Measurements from ENCODE around the gene CHP2. TPM values are rescaled to one million over a fixed set of nuclear protein-coding genes. Genes with fewer than 3 reads are reported as not detected.

Gene CHP2
- total RNA-seq, 1 experiment from 2014 or later, result 1.4 TPM

DNA sequence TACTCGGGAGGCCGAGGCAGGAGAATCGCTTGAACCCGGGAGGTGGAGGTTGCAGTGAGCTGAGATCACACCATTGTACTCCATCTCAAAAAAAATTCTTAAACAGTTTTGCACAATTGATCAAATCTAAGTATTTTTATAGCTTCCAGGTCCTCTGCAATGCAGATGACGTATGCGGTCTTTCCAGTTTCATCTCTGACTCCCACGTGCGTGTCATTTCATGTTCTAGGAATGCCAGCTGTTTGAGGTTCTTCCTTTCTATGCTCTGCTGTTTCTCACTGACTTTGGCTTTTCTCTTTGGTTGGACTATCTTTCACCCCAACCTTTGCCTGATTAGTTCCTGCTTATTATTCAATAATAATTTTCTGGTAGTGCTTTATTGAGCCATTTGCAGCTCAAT lies 16.2 kb downstream of the CHP2 start:
- H4K8ac ChIP-seq (replicated peaks; ENCODE audit: insufficient read length, low read depth, low read length), result no peak overlapping the region
- H2BK5ac ChIP-seq (ENCODE audit: insufficient read length, low read length), result no peak overlapping the region
- H3K14ac ChIP-seq (ENCODE audit: insufficient read depth, low read length), result no peak overlapping the region
- no peak overlapping the region for H3K27ac Mint-ChIP-seq
- H3K27me3 Mint-ChIP-seq (ENCODE audit: low read depth), result peaks cover 1% of the 10 kb centered on the region; the same call in 1 of the 2 replicates
- no peak for TF ChIP-seq CTCF (conservative IDR thresholded peaks at IDR 0.05)
- no peak overlapping the region for H3K23ac ChIP-seq (ENCODE audit: insufficient read length, low read depth, low read length)
- no peak overlapping the region for H3K9ac ChIP-seq (ENCODE audit: extremely low read depth, insufficient read length, low read length)
- H3K9me3 ChIP-seq (ENCODE audit: control insufficient read depth, low read depth, low read length), result no peaks in the 10 kb centered on the region
- no peak overlapping the region for H4K5ac ChIP-seq (ENCODE audit: insufficient read length, low read depth, low read length)
- H4K91ac ChIP-seq (ENCODE audit: insufficient read length, low read depth, low read length), result no peak overlapping the region
- no CpG with 5 or more reads among the region's 8 CpGs for WGBS (ENCODE audit: extremely low coverage, insufficient read length, low lambda C conversion rate)
- no peaks in the 10 kb centered on the region for H4K20me1 ChIP-seq (ENCODE audit: control insufficient read depth, insufficient read depth, insufficient read length)
- H3K36me3 Mint-ChIP-seq (ENCODE audit: insufficient read depth in 1 of 3, low read depth in 3 of 3), result no peaks in the 10 kb centered on the region
- no peak overlapping the region for H3K4me3 Mint-ChIP-seq
- no peak for DNase-seq
- H3T11ph ChIP-seq (ENCODE audit: low read length), result no peak overlapping the region
- H3K27ac ChIP-seq (ENCODE audit: insufficient read length, low read depth, low read length), result no peak overlapping the region
- no peak overlapping the region for H3K18ac ChIP-seq (ENCODE audit: insufficient read length, low read depth, low read length)
- no peaks in the 10 kb centered on the region for H3K4me1 Mint-ChIP-seq
- H2BK12ac ChIP-seq (ENCODE audit: insufficient read length, low read depth, low read length), result no peak overlapping the region
- H2BK15ac ChIP-seq (ENCODE audit: low read depth, low read length), result no peak overlapping the region
- no peak overlapping the region for H2AFZ ChIP-seq (ENCODE audit: low read length)
- H3K9me3 Mint-ChIP-seq, result no peaks in the 10 kb centered on the region
- H3K4me2 ChIP-seq (ENCODE audit: insufficient read depth, insufficient read length, low read length), result no peak overlapping the region
- no peak overlapping the region for H2BK120ac ChIP-seq (ENCODE audit: low read depth, low read length, poor library complexity, severe bottlenecking)
- no peaks in the 10 kb centered on the region for H3K79me1 ChIP-seq (ENCODE audit: insufficient read depth, low read depth, low read length, poor library complexity, severe bottlenecking)
- H3K56ac ChIP-seq (ENCODE audit: insufficient read length, low read depth, low read length), result no peak overlapping the region
- H3K23me2 ChIP-seq (ENCODE audit: insufficient read length, low read depth, low read length, poor library complexity, severe bottlenecking), result no peaks in the 10 kb centered on the region
- H3K4me1 ChIP-seq (ENCODE audit: insufficient read depth, low read length), result no peaks in the 10 kb centered on the region
- H3K79me2 ChIP-seq (ENCODE audit: insufficient read depth, low read length), result no peaks in the 10 kb centered on the region
- H2AK5ac ChIP-seq (ENCODE audit: insufficient read length, low read length), result no peak overlapping the region
- no peaks in the 10 kb centered on the region for H3K27me3 ChIP-seq (ENCODE audit: insufficient read depth, low read length)
- H2BK20ac ChIP-seq (ENCODE audit: low read depth, low read length, poor library complexity, severe bottlenecking), result no peak overlapping the region
- no peak overlapping the region for H3K4ac ChIP-seq (ENCODE audit: low read depth, low read length)
